GM21619 (cell line): Measurements from ENCODE around the gene BANP.
"Not testable (repeated sequence)": the region's sequence is repeated elsewhere in the genome, so short reads cannot be mapped to it uniquely, and the experiment has no call there.

ENCODE experiments used
- ATAC-seq: cut with Tn5 transposase; IDR thresholded peaks from one replicate; pipeline ENCODE4 v1.9.1; 2021; ENCODE audit not compliant: unreplicated experiment

Gene BANP

GRCh38 chr16:87965417-87965816 is 14.2 kb downstream of the BANP start:
- ATAC-seq, result no peak

- no peak for ATAC-seq
Measured at GRCh38 chr16:87966064-87966645, 14.9 kb downstream of the BANP start.

- no peak for ATAC-seq
Measured at GRCh38 chr16:87966685-87967185, 15.5 kb downstream of the BANP start.

GRCh38 chr16:87968541-87968940 is 17.3 kb downstream of the BANP start:
- ATAC-seq, result no peak

- ATAC-seq, result no peak
Measured at GRCh38 chr16:87970186-87970585, 19.0 kb downstream of the BANP start.

GRCh38 chr16:87971933-87972332 is 20.7 kb downstream of the BANP start:
- no peak for ATAC-seq

- ATAC-seq, result no peak
Measured at GRCh38 chr16:87973717-87974116, 22.5 kb downstream of the BANP start.

GRCh38 chr16:87974178-87974577 is 22.9 kb downstream of the BANP start:
- ATAC-seq, result no peak

GRCh38 chr16:87976665-87977064 is 25.4 kb downstream of the BANP start:
- ATAC-seq, result no peak

GRCh38 chr16:87978127-87978526 is 26.9 kb downstream of the BANP start:
- ATAC-seq, result no peak

GRCh38 chr16:87979352-87979751 is 28.1 kb downstream of the BANP start:
- ATAC-seq, result no peak

- not testable (repeated sequence) for ATAC-seq
Measured at GRCh38 chr16:87979911-87980630, 28.8 kb downstream of the BANP start.

- ATAC-seq, result not testable (repeated sequence)
Measured at GRCh38 chr16:87981376-87981775, 30.1 kb downstream of the BANP start.

- ATAC-seq, result no peak
Measured at GRCh38 chr16:87982581-87983041, 31.4 kb downstream of the BANP start.

- not testable (repeated sequence) for ATAC-seq
Measured at GRCh38 chr16:87983072-87983736, 32.0 kb downstream of the BANP start.

GRCh38 chr16:87983737-87984097 is 32.5 kb downstream of the BANP start:
- ATAC-seq, result not testable (repeated sequence)

- ATAC-seq, result not testable (repeated sequence)
Measured at GRCh38 chr16:87984180-87984579, 32.9 kb downstream of the BANP start.

GRCh38 chr16:87984632-87985267 is 33.5 kb downstream of the BANP start:
- no peak for ATAC-seq

- ATAC-seq, result not testable (repeated sequence)
Measured at GRCh38 chr16:87985493-87985892, 34.3 kb downstream of the BANP start.

GRCh38 chr16:87986361-87986849 is 35.2 kb downstream of the BANP start:
- ATAC-seq, result not testable (repeated sequence)

GRCh38 chr16:87988596-87988995 is 37.4 kb downstream of the BANP start:
- not testable (repeated sequence) for ATAC-seq
